Neural progenitor cell (in vitro differentiated cells): ENCODE results near the gene MITF. TPM values are rescaled to one million over a fixed set of nuclear protein-coding genes. Genes with fewer than 3 reads are reported as not detected.

Source experiments
- DNase-seq: peaks from one replicate; pipeline ENCODE4 v3.0.0-alpha.2; 2016; ENCODE audit warnings: low spot score
- H2AFZ ChIP-seq: fragments of 200-600 bp; sonication (generic); replicated peaks from 2 replicates; pipeline ENCODE4 v1.6.1; 2016; ENCODE audit warnings: antibody characterized with exemption
- H3F3A ChIP-seq: fragments of 200-600 bp; sonication (generic); 2 replicates; pipeline ENCODE4 v1.6.1; 2016; ENCODE audit warnings: antibody characterized with exemption, low read depth
- H3K27ac ChIP-seq: fragments of 200-600 bp; sonication (generic); 2 replicates; pipeline ENCODE4 v1.5.1; 2016; ENCODE audit warnings: mild to moderate bottlenecking
- H3K27me3 ChIP-seq: fragments of 200-600 bp; sonication (generic); 2 replicates; pipeline ENCODE4 v1.6.1; 2016; ENCODE audit warnings: mild to moderate bottlenecking, moderate library complexity
- H3K36me3 ChIP-seq: fragments of 200-600 bp; sonication (generic); 2 replicates; pipeline ENCODE4 v1.5.1; 2016
- H3K4me1 ChIP-seq: fragments of 200-600 bp; sonication (generic); 2 replicates; pipeline ENCODE4 v1.6.1; 2016; ENCODE audit warnings: mixed run types
- H3K4me2 ChIP-seq: fragments of 200-600 bp; sonication (generic); 2 replicates; pipeline ENCODE4 v1.6.1; 2016
- H3K4me3 ChIP-seq: fragments of 200-600 bp; sonication (generic); 2 replicates; pipeline ENCODE4 v1.5.1; 2016
- H3K79me2 ChIP-seq: fragments of 200-600 bp; sonication (generic); 2 replicates; pipeline ENCODE4 v1.6.1; 2016; ENCODE audit warnings: low read depth
- H3K9ac ChIP-seq: fragments of 200-600 bp; sonication (generic); 2 replicates; pipeline ENCODE4 v1.6.1; 2016
- H3K9me3 ChIP-seq: fragments of 200-600 bp; sonication (generic); 2 replicates; pipeline ENCODE4 v1.5.1; 2016; ENCODE audit warnings: low read depth
- H4K20me1 ChIP-seq: fragments of 200-600 bp; sonication (generic); 2 replicates; pipeline ENCODE4 v1.6.1; 2016; ENCODE audit warnings: low read depth
- H3K27ac Mint-ChIP-seq: 3 replicates; pipeline ENCODE4 v1.8.0; 2021; ENCODE audit warnings: mixed read lengths
- H3K27me3 Mint-ChIP-seq: 2 replicates; pipeline ENCODE4 v1.8.0; 2022; ENCODE audit warnings: low read depth, mild to moderate bottlenecking, inconsistent platforms, moderate library complexity, mixed read lengths; ENCODE audit not compliant: insufficient read depth
- H3K36me3 Mint-ChIP-seq: 3 replicates; pipeline ENCODE4 v1.8.0; 2021; ENCODE audit warnings: mixed read lengths
- H3K4me1 Mint-ChIP-seq: 3 replicates; pipeline ENCODE4 v1.8.0; 2021; ENCODE audit warnings: mixed read lengths
- H3K4me3 Mint-ChIP-seq: 3 replicates; pipeline ENCODE4 v1.8.0; 2021; ENCODE audit warnings: mild to moderate bottlenecking, moderate library complexity, mixed read lengths
- H3K9me3 Mint-ChIP-seq: 3 replicates; pipeline ENCODE4 v1.8.0; 2020; ENCODE audit warnings: mixed read lengths
- EZH2 ChIP-seq: fragments of 200-600 bp; sonication (generic); IDR thresholded peaks from 2 replicates; pipeline ENCODE4 v1.6.1; 2017; ENCODE audit warnings: antibody characterized with exemption, mild to moderate bottlenecking, moderate library complexity
- EZH2phosphoT487 ChIP-seq: fragments of 200-600 bp; sonication (generic); IDR thresholded peaks from 2 replicates; pipeline ENCODE4 v1.6.1; 2017; ENCODE audit warnings: antibody characterized with exemption
- total RNA-seq: library from RNA; depleted of rRNA; stranded (reverse); fragments of >200 nt; gene quantifications from 2 replicates; pipeline ENCODE4 v1.2.3, GENCODE V29; 2015; ENCODE audit warnings: low replicate concordance
- TF ChIP-seq, protein P1 (sequence below): fragments of 200-600 bp; sonication (generic); IDR thresholded peaks from 2 replicates; pipeline ENCODE4 v1.5.1; 2017; ENCODE audit warnings: antibody characterized with exemption, mild to moderate bottlenecking

The MITF gene
- total RNA-seq, 1 donor from 2014 or later, result not detected

- H3K4me2 ChIP-seq, result no peak overlapping the region
- no peak overlapping the region for H2AFZ ChIP-seq
- H3K9me3 ChIP-seq, result no peaks in the 10 kb centered on the region
- H4K20me1 ChIP-seq, result no peaks in the 10 kb centered on the region
- Mint-ChIP-seq H3K27ac (no peak overlapping the region), H3K4me3 (no peak overlapping the region), H3K36me3 (peaks cover 2% of the 10 kb centered on the region), H3K9me3 (peaks cover 12% of the 10 kb centered on the region), H3K4me1 (peaks cover 3% of the 10 kb centered on the region), H3K27me3 (no peaks in the 10 kb centered on the region)
- DNase-seq, result no peak
- no peaks in the 10 kb centered on the region for H3K79me2 ChIP-seq
- no peak overlapping the region for H3K4me3 ChIP-seq
- no peak for TF ChIP-seq EZH2phosphoT487
- no peak for TF ChIP-seq EZH2
- TF ChIP-seq, protein P1, sequence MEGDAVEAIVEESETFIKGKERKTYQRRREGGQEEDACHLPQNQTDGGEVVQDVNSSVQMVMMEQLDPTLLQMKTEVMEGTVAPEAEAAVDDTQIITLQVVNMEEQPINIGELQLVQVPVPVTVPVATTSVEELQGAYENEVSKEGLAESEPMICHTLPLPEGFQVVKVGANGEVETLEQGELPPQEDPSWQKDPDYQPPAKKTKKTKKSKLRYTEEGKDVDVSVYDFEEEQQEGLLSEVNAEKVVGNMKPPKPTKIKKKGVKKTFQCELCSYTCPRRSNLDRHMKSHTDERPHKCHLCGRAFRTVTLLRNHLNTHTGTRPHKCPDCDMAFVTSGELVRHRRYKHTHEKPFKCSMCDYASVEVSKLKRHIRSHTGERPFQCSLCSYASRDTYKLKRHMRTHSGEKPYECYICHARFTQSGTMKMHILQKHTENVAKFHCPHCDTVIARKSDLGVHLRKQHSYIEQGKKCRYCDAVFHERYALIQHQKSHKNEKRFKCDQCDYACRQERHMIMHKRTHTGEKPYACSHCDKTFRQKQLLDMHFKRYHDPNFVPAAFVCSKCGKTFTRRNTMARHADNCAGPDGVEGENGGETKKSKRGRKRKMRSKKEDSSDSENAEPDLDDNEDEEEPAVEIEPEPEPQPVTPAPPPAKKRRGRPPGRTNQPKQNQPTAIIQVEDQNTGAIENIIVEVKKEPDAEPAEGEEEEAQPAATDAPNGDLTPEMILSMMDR, result no peak
- H3K4me1 ChIP-seq, result no peaks in the 10 kb centered on the region
- H3F3A ChIP-seq, result no peaks in the 10 kb centered on the region
- no peak overlapping the region for H3K27ac ChIP-seq
- H3K9ac ChIP-seq, result no peak overlapping the region
- H3K36me3 ChIP-seq, result no peaks in the 10 kb centered on the region
- H3K27me3 ChIP-seq, result no peaks in the 10 kb centered on the region
These were observed 13.0 kb downstream of the MITF start for GRCh38 chr3:69752241-69752640.

- H3K27ac ChIP-seq, result no peak overlapping the region
- DNase-seq, result no peak
- no peak overlapping the region for H3K4me2 ChIP-seq
These were observed 14.0 kb downstream of the MITF start for GRCh38 chr3:69753179-69753775.

GRCh38 chr3:69755795-69756194, 16.5 kb downstream of the MITF start:
- no peak overlapping the region for H2AFZ ChIP-seq
- H3K9me3 Mint-ChIP-seq, result peaks cover 12% of the 10 kb centered on the region

More at GRCh38 chr3:69753179-69753775, 14.0 kb downstream of the MITF start:
- no peaks in the 10 kb centered on the region for H3K36me3 ChIP-seq
- no peaks in the 10 kb centered on the region for H3K9me3 ChIP-seq
- no peaks in the 10 kb centered on the region for H3K4me1 ChIP-seq
- no peak overlapping the region for H3K27ac Mint-ChIP-seq
- peaks cover 2% of the 10 kb centered on the region for H3K36me3 Mint-ChIP-seq
- no peaks in the 10 kb centered on the region for H3K79me2 ChIP-seq
- no peak overlapping the region for H3K9ac ChIP-seq
- no peaks in the 10 kb centered on the region for H3K27me3 Mint-ChIP-seq
- H3K4me3 Mint-ChIP-seq, result no peak overlapping the region
- no peak overlapping the region for H3K4me3 ChIP-seq
- no peaks in the 10 kb centered on the region for H3F3A ChIP-seq
- H3K9me3 Mint-ChIP-seq, result peaks cover 12% of the 10 kb centered on the region
- H4K20me1 ChIP-seq, result no peaks in the 10 kb centered on the region
- no peak overlapping the region for H2AFZ ChIP-seq
- no peak for TF ChIP-seq EZH2
- TF ChIP-seq, protein P1, result no peak
- TF ChIP-seq EZH2phosphoT487, result no peak
- no peaks in the 10 kb centered on the region for H3K4me1 Mint-ChIP-seq
- H3K27me3 ChIP-seq, result no peaks in the 10 kb centered on the region

More at GRCh38 chr3:69755795-69756194, 16.5 kb downstream of the MITF start:
- no peak overlapping the region for H3K27ac Mint-ChIP-seq
- no peaks in the 10 kb centered on the region for H3F3A ChIP-seq
- H3K36me3 ChIP-seq, result no peaks in the 10 kb centered on the region
- no peaks in the 10 kb centered on the region for H3K4me1 ChIP-seq
- no peak overlapping the region for H3K4me3 Mint-ChIP-seq
- peaks cover 2% of the 10 kb centered on the region for H3K36me3 Mint-ChIP-seq
- H3K4me1 Mint-ChIP-seq, result no peaks in the 10 kb centered on the region
- H3K27me3 Mint-ChIP-seq, result no peaks in the 10 kb centered on the region
- no peaks in the 10 kb centered on the region for H4K20me1 ChIP-seq
- H3K79me2 ChIP-seq, result no peaks in the 10 kb centered on the region
- H3K4me3 ChIP-seq, result no peak overlapping the region
- H3K27ac ChIP-seq, result no peak overlapping the region
- H3K27me3 ChIP-seq, result no peaks in the 10 kb centered on the region
- TF ChIP-seq EZH2phosphoT487, result no peak
- no peak for DNase-seq
- no peaks in the 10 kb centered on the region for H3K9me3 ChIP-seq
- H3K9ac ChIP-seq, result no peak overlapping the region
- H3K4me2 ChIP-seq, result no peak overlapping the region
